Measurements from ENCODE around the gene LRP8.

DNA sequence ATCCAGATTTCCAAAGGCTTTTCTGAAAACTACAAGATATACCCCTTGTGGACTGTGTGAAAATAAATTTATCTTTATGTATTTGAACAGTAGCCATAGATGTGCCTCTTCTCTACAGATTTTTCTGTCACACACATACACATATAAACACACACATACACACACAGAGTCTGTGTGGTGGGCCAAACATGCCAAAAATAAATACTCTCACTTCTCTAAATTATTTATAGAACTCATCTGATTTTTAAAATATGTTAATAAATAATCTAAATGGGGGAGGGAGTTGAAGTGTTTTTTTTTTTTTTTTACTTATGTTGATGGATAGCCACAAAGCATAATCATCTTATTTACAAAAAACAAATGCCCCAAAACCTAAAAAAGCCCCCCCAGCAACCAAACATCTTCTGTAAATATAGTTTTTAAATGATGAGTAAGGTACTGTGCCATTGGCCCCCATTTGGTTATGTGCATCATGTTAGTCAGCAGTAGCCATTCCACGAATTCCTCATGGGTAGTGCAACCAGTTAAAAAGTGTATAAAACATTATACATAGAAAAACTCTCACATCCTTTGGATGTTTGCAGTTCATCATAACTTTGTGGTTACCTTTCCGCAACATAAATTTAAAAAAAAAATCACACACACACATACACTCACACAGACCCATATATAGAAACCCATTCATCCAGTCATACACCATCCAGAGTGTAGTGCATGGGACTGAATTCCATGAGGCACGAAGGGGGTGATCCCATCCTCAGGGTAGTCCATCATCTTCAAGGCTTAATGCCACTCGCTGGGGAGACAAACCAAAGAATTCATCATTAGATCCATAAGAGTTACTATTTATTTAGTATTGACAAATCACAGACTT lies 81.4 kb downstream of the LRP8 start:
- TF ChIP-seq, protein P1, sequence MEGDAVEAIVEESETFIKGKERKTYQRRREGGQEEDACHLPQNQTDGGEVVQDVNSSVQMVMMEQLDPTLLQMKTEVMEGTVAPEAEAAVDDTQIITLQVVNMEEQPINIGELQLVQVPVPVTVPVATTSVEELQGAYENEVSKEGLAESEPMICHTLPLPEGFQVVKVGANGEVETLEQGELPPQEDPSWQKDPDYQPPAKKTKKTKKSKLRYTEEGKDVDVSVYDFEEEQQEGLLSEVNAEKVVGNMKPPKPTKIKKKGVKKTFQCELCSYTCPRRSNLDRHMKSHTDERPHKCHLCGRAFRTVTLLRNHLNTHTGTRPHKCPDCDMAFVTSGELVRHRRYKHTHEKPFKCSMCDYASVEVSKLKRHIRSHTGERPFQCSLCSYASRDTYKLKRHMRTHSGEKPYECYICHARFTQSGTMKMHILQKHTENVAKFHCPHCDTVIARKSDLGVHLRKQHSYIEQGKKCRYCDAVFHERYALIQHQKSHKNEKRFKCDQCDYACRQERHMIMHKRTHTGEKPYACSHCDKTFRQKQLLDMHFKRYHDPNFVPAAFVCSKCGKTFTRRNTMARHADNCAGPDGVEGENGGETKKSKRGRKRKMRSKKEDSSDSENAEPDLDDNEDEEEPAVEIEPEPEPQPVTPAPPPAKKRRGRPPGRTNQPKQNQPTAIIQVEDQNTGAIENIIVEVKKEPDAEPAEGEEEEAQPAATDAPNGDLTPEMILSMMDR (IDR thresholded peaks at IDR 0.05 in 2 of 3, conservative IDR thresholded peaks at IDR 0.05 in 1 of 3; ENCODE audit: borderline replicate concordance in 1 of 3, insufficient read depth in 1 of 3, low read depth in 2 of 3, low read length in 2 of 3), result no peak
- TF ChIP-seq EZH2 (IDR thresholded peaks at IDR 0.05) (no peak), POLR2A (IDR thresholded peaks at IDR 0.05; ENCODE audit: borderline replicate concordance, extremely low read depth, insufficient read depth, insufficient read length) (no peak), RAD21 (IDR thresholded peaks at IDR 0.05; ENCODE audit: low read depth) (no peak), CEBPB (IDR thresholded peaks at IDR 0.05; ENCODE audit: low read depth) (no peak), SP1 (IDR thresholded peaks at IDR 0.05; ENCODE audit: low read depth) (no peak), POLR2AphosphoS5 (IDR thresholded peaks at IDR 0.05; ENCODE audit: low read depth, low read length) (no peak)
- TF ChIP-seq, protein P2, sequence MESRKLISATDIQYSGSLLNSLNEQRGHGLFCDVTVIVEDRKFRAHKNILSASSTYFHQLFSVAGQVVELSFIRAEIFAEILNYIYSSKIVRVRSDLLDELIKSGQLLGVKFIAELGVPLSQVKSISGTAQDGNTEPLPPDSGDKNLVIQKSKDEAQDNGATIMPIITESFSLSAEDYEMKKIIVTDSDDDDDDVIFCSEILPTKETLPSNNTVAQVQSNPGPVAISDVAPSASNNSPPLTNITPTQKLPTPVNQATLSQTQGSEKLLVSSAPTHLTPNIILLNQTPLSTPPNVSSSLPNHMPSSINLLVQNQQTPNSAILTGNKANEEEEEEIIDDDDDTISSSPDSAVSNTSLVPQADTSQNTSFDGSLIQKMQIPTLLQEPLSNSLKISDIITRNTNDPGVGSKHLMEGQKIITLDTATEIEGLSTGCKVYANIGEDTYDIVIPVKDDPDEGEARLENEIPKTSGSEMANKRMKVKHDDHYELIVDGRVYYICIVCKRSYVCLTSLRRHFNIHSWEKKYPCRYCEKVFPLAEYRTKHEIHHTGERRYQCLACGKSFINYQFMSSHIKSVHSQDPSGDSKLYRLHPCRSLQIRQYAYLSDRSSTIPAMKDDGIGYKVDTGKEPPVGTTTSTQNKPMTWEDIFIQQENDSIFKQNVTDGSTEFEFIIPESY (IDR thresholded peaks at IDR 0.05; ENCODE audit: extremely low read depth, insufficient replicate concordance, low read length), result no peak
- TF ChIP-seq, protein P3, sequence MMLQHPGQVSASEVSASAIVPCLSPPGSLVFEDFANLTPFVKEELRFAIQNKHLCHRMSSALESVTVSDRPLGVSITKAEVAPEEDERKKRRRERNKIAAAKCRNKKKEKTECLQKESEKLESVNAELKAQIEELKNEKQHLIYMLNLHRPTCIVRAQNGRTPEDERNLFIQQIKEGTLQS (IDR thresholded peaks at IDR 0.05), result no peak
- TF ChIP-seq, protein P4, sequence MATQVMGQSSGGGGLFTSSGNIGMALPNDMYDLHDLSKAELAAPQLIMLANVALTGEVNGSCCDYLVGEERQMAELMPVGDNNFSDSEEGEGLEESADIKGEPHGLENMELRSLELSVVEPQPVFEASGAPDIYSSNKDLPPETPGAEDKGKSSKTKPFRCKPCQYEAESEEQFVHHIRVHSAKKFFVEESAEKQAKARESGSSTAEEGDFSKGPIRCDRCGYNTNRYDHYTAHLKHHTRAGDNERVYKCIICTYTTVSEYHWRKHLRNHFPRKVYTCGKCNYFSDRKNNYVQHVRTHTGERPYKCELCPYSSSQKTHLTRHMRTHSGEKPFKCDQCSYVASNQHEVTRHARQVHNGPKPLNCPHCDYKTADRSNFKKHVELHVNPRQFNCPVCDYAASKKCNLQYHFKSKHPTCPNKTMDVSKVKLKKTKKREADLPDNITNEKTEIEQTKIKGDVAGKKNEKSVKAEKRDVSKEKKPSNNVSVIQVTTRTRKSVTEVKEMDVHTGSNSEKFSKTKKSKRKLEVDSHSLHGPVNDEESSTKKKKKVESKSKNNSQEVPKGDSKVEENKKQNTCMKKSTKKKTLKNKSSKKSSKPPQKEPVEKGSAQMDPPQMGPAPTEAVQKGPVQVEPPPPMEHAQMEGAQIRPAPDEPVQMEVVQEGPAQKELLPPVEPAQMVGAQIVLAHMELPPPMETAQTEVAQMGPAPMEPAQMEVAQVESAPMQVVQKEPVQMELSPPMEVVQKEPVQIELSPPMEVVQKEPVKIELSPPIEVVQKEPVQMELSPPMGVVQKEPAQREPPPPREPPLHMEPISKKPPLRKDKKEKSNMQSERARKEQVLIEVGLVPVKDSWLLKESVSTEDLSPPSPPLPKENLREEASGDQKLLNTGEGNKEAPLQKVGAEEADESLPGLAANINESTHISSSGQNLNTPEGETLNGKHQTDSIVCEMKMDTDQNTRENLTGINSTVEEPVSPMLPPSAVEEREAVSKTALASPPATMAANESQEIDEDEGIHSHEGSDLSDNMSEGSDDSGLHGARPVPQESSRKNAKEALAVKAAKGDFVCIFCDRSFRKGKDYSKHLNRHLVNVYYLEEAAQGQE (IDR thresholded peaks at IDR 0.05; ENCODE audit: low read depth), result no peak
